Activated effector memory CD4-positive, alpha-beta T cell treated with anti-CD3 and anti-CD28 coated beads, Interleukin-2, amount 50 U/mL, for 16 hours (primary cell): ENCODE measurements around the gene EID2B.

Experiments
- DNase-seq: peaks from one replicate; pipeline ENCODE4 v3.0.0-alpha.2; 2020

Gene EID2B

DNA sequence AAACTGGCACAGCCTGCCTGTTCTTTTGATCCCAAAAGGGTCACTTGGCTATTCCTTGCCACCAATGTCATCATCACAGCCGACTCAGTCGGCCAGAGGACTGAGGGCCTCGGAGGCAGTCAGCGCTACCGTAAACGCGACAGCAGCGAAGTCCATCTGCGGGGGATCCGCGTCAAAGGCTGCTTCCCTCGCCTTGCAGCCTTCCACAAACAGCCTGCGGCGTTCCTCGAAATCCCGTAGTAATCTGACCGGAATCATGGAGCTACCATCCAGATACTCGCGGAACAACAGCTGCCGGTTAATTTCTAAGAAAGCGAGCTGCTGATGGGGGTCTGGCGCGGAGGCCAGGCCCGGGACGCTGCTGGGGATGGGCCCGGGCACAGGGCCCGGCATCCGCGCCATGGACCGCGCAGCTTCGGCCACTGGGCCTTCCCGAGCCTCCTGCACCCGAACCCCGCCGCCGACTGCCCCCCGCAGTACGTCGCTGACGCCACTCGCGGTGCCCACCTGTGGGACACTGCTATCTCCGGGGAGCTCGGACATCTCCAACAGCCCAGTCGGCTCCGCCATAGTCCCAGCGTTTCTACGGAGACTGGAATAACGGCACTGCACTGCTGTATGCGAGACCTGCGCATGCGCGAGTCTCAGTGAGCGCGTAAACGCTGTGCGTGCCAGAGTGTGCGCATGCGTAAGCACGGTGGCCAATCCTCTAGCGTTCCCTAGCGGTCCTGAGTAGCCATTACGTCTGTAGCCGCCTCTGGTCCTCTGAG lies at the start of gene EID2B:
TSS of gene EID2B (minus strand) at position 620 of the 770 bp plus-strand sequence. CDS start at position 570, 50 bp downstream.
- peak; percentile 97 for DNase-seq

- DNase-seq = no peak
Observed at GRCh38 chr19:39582442-39582841, 49.8 kb upstream of the EID2B start.

GRCh38 chr19:39568604-39569003 lies 36.0 kb upstream of the EID2B start:
- DNase-seq = no peak

GRCh38 chr19:39566064-39566463 lies 33.4 kb upstream of the EID2B start:
- no peak for DNase-seq

- no peak for DNase-seq
Observed at GRCh38 chr19:39563408-39563807, 30.8 kb upstream of the EID2B start.

DNA sequence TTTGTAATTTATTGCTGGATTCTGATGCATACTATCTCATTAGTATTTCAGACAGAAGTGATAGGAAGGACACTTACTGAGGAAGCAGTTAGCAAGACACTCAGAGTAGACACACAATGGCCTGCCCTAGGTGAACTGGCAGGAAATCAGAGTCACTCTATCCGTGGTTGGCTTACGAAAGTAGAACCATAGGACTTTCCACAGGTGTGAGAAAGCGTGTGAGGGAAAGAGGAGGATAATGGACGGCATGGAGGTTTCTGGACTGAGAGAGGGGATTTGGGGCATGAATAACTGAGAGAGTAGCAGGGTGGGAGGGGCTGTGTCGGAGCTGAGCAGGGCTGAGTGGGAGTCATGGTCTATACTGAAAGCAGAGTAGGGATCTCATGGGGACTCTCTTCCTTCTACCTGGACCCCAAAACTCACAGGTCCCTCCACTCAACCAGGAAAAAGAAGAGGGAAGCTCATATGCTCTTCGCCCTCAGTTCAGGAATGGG lies 26.0 kb upstream of the EID2B start:
- peak; percentile 67 for DNase-seq

DNA sequence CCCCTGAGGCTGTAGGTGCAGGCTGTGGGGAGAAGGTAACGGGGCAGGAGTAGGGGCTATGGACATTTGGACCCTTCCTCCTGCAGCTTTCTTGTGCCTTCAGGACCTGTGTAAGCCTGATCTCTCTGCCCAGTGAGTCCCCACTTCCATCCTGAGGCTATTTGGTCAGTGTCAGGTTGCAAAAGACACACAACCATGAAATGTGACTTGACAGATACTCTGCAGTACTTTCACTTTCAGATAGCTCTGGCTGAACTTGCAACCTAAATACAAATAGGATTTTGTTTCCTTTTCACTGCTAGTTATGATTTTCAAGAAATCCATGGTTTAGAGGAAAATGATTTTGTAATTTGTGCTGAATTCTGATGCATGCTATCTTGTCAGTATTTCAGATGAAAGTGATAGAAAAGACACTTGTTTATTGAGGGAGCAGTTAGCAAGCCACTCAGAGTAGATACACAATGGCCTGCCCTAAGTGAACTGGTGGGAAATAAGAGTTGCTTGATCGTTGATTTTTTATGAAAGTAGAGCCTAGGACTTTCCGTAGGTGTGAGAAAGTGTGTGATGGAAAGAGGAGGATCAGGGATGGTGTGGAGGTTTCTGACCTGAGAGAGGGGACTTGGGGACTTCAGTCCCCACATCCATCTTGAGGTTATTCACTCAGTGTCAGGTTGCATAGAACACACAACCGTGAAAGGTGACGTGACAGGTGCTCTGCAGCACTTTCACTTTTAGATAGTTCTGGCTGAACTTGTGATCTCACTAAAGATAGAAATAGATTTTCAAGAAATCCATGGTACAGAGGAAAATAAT lies 25.4 kb upstream of the EID2B start:
- no peak for DNase-seq

- no peak for DNase-seq
Observed at GRCh38 chr19:39555883-39556282, 23.2 kb upstream of the EID2B start.

- DNase-seq = no peak
Observed at GRCh38 chr19:39554701-39555311, 22.2 kb upstream of the EID2B start.

- no peak for DNase-seq
Observed at GRCh38 chr19:39553082-39553652, 20.5 kb upstream of the EID2B start.

- DNase-seq = no peak
Observed at GRCh38 chr19:39550197-39550596, 17.5 kb upstream of the EID2B start.

GRCh38 chr19:39546599-39546998 lies 13.9 kb upstream of the EID2B start:
- no peak for DNase-seq

- DNase-seq = no peak
Observed at GRCh38 chr19:39544911-39545310, 12.3 kb upstream of the EID2B start.

DNA sequence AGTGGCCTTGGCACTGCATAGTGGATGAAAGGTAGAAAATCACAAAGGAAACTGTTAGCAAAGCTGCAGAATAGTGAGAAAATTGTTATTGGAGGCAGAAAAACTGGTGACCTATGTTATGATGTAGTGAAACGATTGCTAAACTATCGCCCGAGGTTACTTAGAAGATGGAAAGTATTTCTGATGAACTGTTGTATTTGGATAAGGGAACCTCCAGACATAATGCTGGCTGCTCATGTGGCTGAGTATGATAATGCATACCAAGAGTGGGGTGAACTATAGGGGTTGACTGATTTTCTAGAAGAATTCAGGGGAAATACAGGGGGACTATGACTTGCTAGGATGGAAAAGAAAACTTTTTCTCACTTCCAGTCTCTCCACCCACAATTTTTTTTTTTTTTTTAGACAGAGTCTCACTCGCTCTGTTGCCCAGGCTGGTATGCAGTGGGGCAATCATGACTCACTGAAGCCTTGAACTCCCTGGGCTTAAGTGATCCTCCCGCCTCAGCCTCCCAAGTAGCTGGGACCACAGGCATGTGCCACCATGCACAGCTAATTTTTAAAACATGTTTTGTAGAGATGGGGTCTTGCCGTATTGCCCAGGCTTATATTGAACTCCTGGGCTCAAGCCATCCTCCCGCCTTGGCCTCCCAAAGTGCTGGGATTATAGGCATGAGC lies 11.7 kb upstream of the EID2B start:
- no peak for DNase-seq

- DNase-seq = no peak
Observed at GRCh38 chr19:39543477-39543857, 10.8 kb upstream of the EID2B start.

DNA sequence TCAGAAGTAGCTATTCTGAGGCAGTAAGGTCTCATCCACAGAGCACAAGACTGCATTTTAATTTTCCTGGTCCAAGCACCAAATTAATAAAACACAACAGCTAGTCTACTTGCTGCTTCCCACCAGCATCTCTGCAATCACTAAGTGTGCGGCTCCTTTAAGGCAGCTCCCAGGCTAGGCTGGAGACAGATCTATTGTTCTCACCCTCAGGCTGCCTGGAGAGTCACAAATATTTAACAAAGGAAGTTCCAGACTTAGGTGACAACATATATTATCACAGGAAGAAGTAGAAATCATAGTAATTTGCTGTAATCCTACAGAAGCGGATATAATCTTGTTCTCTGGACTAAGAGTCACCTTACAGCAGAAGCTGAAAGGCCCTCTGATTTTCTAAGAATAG lies 9.6 kb upstream of the EID2B start:
- no peak for DNase-seq

DNA sequence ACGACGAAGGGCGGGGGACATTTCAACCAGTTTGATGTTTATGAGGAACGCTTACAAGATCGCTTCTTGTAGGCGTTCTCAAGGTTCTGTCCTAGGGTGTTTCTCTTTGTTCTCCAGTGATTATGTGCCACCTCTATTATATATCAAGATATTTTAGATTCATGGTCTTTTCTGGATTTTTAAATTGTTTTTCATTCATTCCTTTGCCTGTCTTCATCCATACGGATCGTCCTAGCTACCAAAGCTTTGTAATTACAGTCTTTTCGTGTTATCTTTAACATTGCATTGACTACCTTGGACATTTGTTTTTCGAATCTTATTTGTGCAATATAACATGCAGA lies 7.7 kb upstream of the EID2B start:
- DNase-seq = no peak

GRCh38 chr19:39539518-39540332 lies 7.1 kb upstream of the EID2B start, which contains the start of gene EID2:
Gene EID2 (minus strand): TSS chr19:39540161. CDS start chr19:39540079, 82 bp downstream.
- DNase-seq = peak; percentile 97

DNA sequence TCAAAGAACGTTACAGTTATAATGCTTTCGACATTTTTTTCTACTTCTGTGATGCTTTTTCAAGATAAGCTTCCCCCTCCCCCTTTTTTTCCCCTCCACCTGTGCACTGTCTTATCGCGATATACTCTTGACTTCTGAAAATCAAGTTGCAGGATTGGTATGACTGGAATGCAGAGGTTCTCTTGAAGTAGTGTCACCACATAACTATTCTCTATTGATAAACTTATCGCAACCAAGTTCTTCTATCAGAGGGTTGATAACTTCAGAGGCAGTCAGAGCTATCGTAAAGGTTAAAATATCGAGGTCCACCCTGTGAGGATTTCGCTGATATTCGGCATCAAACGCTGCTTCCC lies 6.5 kb upstream of the EID2B start:
- no peak for DNase-seq

DNA sequence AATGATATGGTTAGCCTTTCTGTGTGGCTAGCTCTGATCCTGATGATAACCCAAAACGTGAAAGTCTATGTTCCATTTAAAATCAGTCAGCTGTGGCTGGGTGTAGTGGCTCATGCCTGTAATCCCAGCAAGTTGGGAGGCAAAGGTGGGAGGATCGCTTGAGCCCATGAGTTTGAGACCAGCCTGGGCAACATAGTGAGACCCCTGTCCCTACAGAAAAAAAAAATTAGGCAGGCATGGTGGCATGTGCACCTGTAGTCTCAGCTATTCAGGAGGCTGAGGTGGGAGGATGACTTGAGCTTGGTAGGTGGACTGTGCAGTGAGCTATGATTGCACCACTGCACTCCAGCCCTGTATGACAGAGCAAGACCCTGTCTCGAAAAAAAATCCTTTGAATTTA lies 1.1 kb upstream of the EID2B start:
- no peak for DNase-seq

- DNase-seq = no peak
Observed at GRCh38 chr19:39533003-39533512, 406 bp upstream of the EID2B start.

GRCh38 chr19:39531834-39532232 lies 819 bp downstream of the EID2B start:
- no peak for DNase-seq
